PC-3 (cell line): ENCODE results near the gene RMI1. TPM values are rescaled to one million over a fixed set of nuclear protein-coding genes. Genes with fewer than 3 reads are reported as not detected.

Experiments
- ATAC-seq: fragments of 200-7000 bp; cut with Tn5 transposase; 2 replicates; pipeline ENCODE4 v1.9.1; 2020; ENCODE audit warnings: mild to moderate bottlenecking, moderate library complexity
- BruUV-seq: library from RNA; stranded (reverse); fragments of 400-500 nt; replicated peaks from 2 replicates; lab custom pipeline; 2021; lab: Mats Ljungman, UMichigan
- CTCF ChIA-PET: fragments of 300-600 bp; sonication (Branson Sonifier 250); formaldehyde crosslinking; loops from one replicate; lab custom pipeline; 2022; ENCODE audit warnings: antibody characterized with exemption; lab: Charles Lee
- POLR2A ChIA-PET: fragments of 300-600 bp; sonication (Branson Sonifier 250); formaldehyde crosslinking; loops from one replicate; lab custom pipeline; 2022; ENCODE audit warnings: antibody characterized with exemption; ENCODE audit not compliant: unreplicated experiment; lab: Charles Lee
- DNase-seq: peaks from one replicate; pipeline ENCODE4 v3.0.0-alpha.2; 2015
- H2AFZ ChIP-seq: fragments of 300-600 bp; sonication (generic); 2 replicates; pipeline ENCODE4 v1.6.0; 2016; ENCODE audit warnings: antibody characterized with exemption, low read length
- H3F3A ChIP-seq: fragments of 300-600 bp; sonication (generic); one replicate; pipeline ENCODE4 v1.6.0; 2017; ENCODE audit warnings: antibody characterized with exemption, low read length, control low read depth, mild to moderate bottlenecking; ENCODE audit not compliant: unreplicated experiment
- H3K27ac ChIP-seq: fragments of 300-600 bp; sonication (generic); 2 replicates; pipeline ENCODE4 v1.5.1; 2016; ENCODE audit warnings: mild to moderate bottlenecking, low read length
- H3K27me3 ChIP-seq: fragments of 300-600 bp; sonication (generic); 2 replicates; pipeline ENCODE4 v1.6.1; 2016; ENCODE audit warnings: low read length, mixed read lengths
- H3K36me3 ChIP-seq: fragments of 300-600 bp; sonication (generic); 2 replicates; pipeline ENCODE4 v1.6.1; 2016; ENCODE audit warnings: low read depth, mixed run types, low read length, mixed read lengths
- H3K4me1 ChIP-seq: fragments of 300-600 bp; sonication (generic); 2 replicates; pipeline ENCODE4 v1.5.1; 2016; ENCODE audit warnings: low read length; ENCODE audit not compliant: insufficient read depth
- H3K4me2 ChIP-seq: fragments of 300-600 bp; sonication (generic); 2 replicates; pipeline ENCODE4 v1.6.0; 2016; ENCODE audit warnings: low read length
- H3K4me3 ChIP-seq: fragments of 300-600 bp; sonication (generic); 2 replicates; pipeline ENCODE4 v1.5.1; 2016; ENCODE audit warnings: mild to moderate bottlenecking, low read length, mixed read lengths
- H3K79me2 ChIP-seq: fragments of 300-600 bp; sonication (generic); 2 replicates; pipeline ENCODE4 v1.6.1; 2017; ENCODE audit warnings: low read length, mixed read lengths
- H3K9ac ChIP-seq: fragments of 300-600 bp; sonication (generic); 2 replicates; pipeline ENCODE4 v1.6.0; 2016; ENCODE audit warnings: mild to moderate bottlenecking, low read length
- H3K9me2 ChIP-seq: fragments of 300-600 bp; sonication (generic); replicated peaks from 2 replicates; pipeline ENCODE4 v1.6.1; 2016; ENCODE audit warnings: mixed run types, low read length, mixed read lengths
- H3K9me3 ChIP-seq: fragments of 300-600 bp; sonication (generic); 2 replicates; pipeline ENCODE4 v1.6.1; 2016; ENCODE audit warnings: low read length, mixed read lengths
- H4K20me1 ChIP-seq: fragments of 300-600 bp; sonication (generic); 2 replicates; pipeline ENCODE4 v1.6.1; 2016; ENCODE audit warnings: low read length, mixed read lengths
- EZH2 ChIP-seq: fragments of 300-600 bp; sonication (generic); IDR thresholded peaks from one replicate; pipeline ENCODE4 v1.6.1; 2017; ENCODE audit warnings: antibody characterized with exemption, mild to moderate bottlenecking, low read length; ENCODE audit not compliant: unreplicated experiment
- EZH2phosphoT487 ChIP-seq: fragments of 300-600 bp; sonication (generic); IDR thresholded peaks from 2 replicates; pipeline ENCODE4 v1.6.1; 2018; ENCODE audit warnings: mild to moderate bottlenecking, antibody characterized with exemption, low read length, borderline replicate concordance
- intact Hi-C: fragments of 100-400 bp; cut with micrococcal nuclease; formaldehyde crosslinking; loops from 2 replicates; pipeline ENCODE4 v1.9.0; 2023
- total RNA-seq: library from RNA; depleted of rRNA; stranded (reverse); fragments of >200 nt; gene quantifications from 2 replicates; pipeline ENCODE4 v1.2.3, GENCODE V29; 2014
- TF ChIP-seq, protein P1 (sequence below): fragments of 300-600 bp; sonication (generic); conservative IDR thresholded peaks from 2 replicates; pipeline ENCODE4 v1.5.1; 2017; ENCODE audit warnings: antibody characterized with exemption, low read depth, mild to moderate bottlenecking, low read length

The RMI1 gene
- total RNA-seq, 1 experiment from 2014 or later = 5.0 TPM

DNA sequence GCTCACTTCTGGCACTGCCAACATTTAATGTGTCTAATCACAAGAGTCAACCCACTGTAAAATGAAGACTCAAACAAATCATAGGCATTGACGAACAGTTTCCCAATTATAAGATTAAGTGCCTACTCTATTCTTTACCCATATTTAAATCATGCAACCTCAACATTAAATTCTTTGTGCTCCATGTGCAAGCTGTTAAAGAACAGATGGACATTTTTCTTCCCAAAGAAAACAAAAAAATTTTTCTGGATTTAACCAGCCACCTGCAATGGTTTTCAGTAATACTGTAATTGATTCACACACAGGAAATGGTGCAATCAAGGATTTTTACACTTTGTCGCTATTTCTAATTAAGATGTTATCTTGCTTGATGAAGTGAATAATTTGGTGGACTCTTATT, 4.2 kb upstream of the RMI1 start:
- no TSS peak for BruUV-seq
- no peaks in the 10 kb centered on the region for H3K9me2 ChIP-seq
- H3K36me3 ChIP-seq = peaks cover 77% of the 10 kb centered on the region
- H3K79me2 ChIP-seq = peaks cover 87% of the 10 kb centered on the region
- no peaks in the 10 kb centered on the region for H3K27me3 ChIP-seq
- POLR2A ChIA-PET = no interaction called here
- no peak overlapping the region for H3K4me3 ChIP-seq
- no peaks in the 10 kb centered on the region for H3K9me3 ChIP-seq
- H3K4me1 ChIP-seq = peaks cover 11% of the 10 kb centered on the region; the same call in 1 of the 2 replicates
- H3K9ac ChIP-seq = no peak overlapping the region
- CTCF ChIA-PET = no interaction called here
- intact Hi-C loops = no loop called here
- H3K4me2 ChIP-seq = no peak overlapping the region
- TF ChIP-seq EZH2 = no peak
- TF ChIP-seq, protein P1, sequence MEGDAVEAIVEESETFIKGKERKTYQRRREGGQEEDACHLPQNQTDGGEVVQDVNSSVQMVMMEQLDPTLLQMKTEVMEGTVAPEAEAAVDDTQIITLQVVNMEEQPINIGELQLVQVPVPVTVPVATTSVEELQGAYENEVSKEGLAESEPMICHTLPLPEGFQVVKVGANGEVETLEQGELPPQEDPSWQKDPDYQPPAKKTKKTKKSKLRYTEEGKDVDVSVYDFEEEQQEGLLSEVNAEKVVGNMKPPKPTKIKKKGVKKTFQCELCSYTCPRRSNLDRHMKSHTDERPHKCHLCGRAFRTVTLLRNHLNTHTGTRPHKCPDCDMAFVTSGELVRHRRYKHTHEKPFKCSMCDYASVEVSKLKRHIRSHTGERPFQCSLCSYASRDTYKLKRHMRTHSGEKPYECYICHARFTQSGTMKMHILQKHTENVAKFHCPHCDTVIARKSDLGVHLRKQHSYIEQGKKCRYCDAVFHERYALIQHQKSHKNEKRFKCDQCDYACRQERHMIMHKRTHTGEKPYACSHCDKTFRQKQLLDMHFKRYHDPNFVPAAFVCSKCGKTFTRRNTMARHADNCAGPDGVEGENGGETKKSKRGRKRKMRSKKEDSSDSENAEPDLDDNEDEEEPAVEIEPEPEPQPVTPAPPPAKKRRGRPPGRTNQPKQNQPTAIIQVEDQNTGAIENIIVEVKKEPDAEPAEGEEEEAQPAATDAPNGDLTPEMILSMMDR = no peak
- no peak for TF ChIP-seq EZH2phosphoT487
- DNase-seq = no peak
- H2AFZ ChIP-seq = no peak overlapping the region
- no peaks in the 10 kb centered on the region for H3F3A ChIP-seq
- H3K27ac ChIP-seq = no peak overlapping the region
- ATAC-seq = no peak
- peaks cover 76% of the 10 kb centered on the region for H4K20me1 ChIP-seq

- Histone ChIP-seq H3K9ac (no peak overlapping the region), H3K36me3 (peaks cover 69% of the 10 kb centered on the region)
- BruUV-seq = no TSS peak
Observed at GRCh38 chr9:83977196-83977595, 3.4 kb upstream of the RMI1 start.

More at GRCh38 chr9:83977196-83977595, 3.4 kb upstream of the RMI1 start:
- Histone ChIP-seq H3F3A (no peaks in the 10 kb centered on the region), H3K27ac (no peak overlapping the region), H3K9me2 (no peaks in the 10 kb centered on the region), H3K27me3 (no peaks in the 10 kb centered on the region), H2AFZ (no peak overlapping the region), H3K9me3 (no peaks in the 10 kb centered on the region), H4K20me1 (peaks cover 69% of the 10 kb centered on the region), H3K79me2 (peaks cover 94% of the 10 kb centered on the region), H3K4me2 (peak overlapping the region; percentile 75), H3K4me3 (peak overlapping the region; percentile 94), H3K4me1 (peaks cover 11% of the 10 kb centered on the region; the same call in 1 of the 2 replicates)
- DNase-seq (no peak), ATAC-seq (no peak)
- TF ChIP-seq EZH2 (no peak), EZH2phosphoT487 (no peak)
- TF ChIP-seq, protein P1 = no peak
- POLR2A ChIA-PET = no interaction called here
- CTCF ChIA-PET = no interaction called here
- intact Hi-C loops = no loop called here
